NCI-H2227 treated with DMSO at 0.1 percent for 48 hours (cell line): ENCODE data around the gene BAZ1A.
A peak's percentile ranks its signal among the peaks of the same experiment; 100 is the strongest.

ENCODE experiments used
- DNase-seq: peaks from one replicate; lab custom pipeline; 2025; lab: John Stamatoyannopoulos, UW

The BAZ1A gene, protein sequence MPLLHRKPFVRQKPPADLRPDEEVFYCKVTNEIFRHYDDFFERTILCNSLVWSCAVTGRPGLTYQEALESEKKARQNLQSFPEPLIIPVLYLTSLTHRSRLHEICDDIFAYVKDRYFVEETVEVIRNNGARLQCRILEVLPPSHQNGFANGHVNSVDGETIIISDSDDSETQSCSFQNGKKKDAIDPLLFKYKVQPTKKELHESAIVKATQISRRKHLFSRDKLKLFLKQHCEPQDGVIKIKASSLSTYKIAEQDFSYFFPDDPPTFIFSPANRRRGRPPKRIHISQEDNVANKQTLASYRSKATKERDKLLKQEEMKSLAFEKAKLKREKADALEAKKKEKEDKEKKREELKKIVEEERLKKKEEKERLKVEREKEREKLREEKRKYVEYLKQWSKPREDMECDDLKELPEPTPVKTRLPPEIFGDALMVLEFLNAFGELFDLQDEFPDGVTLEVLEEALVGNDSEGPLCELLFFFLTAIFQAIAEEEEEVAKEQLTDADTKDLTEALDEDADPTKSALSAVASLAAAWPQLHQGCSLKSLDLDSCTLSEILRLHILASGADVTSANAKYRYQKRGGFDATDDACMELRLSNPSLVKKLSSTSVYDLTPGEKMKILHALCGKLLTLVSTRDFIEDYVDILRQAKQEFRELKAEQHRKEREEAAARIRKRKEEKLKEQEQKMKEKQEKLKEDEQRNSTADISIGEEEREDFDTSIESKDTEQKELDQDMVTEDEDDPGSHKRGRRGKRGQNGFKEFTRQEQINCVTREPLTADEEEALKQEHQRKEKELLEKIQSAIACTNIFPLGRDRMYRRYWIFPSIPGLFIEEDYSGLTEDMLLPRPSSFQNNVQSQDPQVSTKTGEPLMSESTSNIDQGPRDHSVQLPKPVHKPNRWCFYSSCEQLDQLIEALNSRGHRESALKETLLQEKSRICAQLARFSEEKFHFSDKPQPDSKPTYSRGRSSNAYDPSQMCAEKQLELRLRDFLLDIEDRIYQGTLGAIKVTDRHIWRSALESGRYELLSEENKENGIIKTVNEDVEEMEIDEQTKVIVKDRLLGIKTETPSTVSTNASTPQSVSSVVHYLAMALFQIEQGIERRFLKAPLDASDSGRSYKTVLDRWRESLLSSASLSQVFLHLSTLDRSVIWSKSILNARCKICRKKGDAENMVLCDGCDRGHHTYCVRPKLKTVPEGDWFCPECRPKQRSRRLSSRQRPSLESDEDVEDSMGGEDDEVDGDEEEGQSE (N-terminal part only)

DNA sequence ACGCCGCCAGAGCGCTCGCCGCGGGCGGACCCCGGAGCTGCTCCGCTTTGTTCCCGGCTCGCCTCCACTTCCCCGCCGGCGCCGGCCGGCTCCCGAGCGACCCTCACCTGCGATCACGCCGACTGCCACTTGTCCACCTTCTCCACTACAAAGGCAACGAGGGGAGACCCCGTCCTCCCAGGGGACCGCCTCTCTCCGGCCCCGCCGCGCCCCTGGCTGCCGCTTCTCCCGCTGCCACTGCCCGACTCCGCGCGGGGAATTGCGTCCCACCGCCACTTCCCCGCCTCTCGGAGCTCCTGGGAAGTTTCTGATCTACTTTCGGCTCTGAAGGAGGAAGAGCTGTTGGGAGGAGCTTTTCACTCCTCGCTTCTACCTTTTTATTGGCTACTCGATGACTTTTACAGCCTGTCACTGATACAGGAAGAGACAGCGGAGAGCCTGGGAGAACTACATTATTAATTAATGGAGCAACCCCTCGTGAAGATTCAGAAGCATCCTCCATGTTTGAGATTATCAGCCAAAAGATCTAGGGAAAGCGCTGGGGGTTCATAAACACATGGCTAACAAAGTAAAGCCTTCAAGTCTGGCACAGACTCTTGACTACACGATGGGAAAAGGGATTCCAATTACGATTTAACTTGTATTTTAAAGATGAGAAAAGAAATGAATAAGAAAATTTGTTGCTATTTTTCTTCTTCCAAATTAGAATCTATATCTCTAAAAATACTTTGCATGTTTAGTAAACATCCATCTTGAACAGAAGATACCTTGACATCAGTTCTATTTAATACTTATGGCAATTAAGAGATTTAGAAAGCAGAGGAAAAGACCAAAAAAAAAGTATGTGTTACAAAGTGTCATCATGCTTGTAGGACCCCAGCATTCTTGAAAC lies at the start of gene BAZ1A:
Gene BAZ1A (minus strand): TSS at position 330 of the 892 bp plus-strand sequence. CDS start 756 bp downstream, outside the sequence.
- DNase-seq = peak; percentile 82

DNA sequence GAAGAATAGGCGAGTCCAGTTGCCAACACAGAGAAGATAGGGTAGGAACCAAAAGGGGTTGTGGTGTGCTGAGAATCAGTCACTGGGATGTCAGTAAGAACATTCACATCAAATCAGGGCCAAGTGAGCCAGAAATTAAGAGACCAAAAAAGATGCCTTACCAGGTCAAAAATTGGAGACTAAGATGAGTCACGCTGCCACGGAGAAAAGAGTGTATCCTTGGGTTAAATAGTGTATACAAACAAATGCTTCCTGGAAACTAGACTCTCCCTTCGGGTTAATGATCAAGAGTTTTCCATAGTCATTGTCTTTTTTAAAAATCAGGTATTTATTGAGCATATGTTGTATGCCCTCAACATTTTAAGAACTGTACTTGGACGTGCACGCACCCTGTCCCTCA lies 45.2 kb upstream of the BAZ1A start:
- no peak for DNase-seq

DNA sequence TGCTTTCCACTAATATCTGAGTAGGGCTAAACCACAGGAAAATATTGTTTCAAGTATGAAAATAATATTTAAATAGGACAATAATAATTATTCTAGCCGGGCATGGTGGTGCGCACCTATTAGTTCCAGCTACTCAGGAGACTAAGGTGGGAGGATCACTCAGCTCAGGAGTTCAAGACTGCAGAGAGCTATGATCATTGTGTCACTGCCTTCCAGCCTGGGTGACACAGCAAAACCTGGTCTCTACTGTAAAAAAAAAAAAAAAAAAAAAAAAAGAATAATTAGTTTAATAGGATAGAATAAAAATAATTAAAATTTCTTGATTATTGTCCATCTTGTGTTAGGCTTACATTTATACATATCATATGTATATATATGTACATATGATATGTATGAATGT lies 38.5 kb upstream of the BAZ1A start:
- DNase-seq = no peak

DNA sequence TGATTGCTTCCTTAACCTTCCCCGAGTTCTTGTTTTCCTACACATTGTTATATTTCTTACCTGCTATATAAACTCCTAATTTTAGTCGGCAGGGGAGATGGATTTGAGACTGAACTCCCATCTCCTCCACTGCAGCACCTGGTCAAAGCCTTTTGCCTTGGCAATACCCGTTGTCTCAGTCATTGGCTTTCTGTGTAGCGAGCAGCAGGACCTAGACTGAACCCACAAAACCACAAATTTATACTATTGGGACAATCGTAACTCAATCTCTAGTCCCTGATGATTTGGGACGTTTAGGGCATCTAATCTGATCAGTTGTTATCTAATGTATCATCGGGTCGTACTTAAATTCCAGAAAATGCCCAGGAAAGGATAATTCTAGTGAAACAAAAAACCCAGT lies 37.8 kb upstream of the BAZ1A start:
- DNase-seq = no peak

DNA sequence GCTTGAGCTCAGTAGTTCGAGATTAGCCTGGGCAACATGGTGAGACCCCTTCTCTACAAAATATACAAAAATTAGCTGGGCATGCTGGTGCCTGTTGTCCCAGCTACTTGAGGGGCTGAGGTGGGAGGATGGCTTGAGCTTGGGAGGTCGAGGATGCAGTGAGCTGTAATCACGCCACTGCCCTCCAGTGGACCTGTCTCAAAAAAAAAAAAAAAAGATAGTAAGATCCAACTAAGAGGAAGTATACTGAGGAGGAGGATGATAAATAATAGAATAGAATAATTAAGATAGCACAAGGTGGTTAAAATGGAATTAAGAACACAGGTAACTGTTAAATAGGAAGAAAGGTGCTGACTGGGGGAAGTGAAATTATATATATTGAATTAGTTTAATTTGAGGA lies 37.0 kb upstream of the BAZ1A start:
- DNase-seq = no peak

DNA sequence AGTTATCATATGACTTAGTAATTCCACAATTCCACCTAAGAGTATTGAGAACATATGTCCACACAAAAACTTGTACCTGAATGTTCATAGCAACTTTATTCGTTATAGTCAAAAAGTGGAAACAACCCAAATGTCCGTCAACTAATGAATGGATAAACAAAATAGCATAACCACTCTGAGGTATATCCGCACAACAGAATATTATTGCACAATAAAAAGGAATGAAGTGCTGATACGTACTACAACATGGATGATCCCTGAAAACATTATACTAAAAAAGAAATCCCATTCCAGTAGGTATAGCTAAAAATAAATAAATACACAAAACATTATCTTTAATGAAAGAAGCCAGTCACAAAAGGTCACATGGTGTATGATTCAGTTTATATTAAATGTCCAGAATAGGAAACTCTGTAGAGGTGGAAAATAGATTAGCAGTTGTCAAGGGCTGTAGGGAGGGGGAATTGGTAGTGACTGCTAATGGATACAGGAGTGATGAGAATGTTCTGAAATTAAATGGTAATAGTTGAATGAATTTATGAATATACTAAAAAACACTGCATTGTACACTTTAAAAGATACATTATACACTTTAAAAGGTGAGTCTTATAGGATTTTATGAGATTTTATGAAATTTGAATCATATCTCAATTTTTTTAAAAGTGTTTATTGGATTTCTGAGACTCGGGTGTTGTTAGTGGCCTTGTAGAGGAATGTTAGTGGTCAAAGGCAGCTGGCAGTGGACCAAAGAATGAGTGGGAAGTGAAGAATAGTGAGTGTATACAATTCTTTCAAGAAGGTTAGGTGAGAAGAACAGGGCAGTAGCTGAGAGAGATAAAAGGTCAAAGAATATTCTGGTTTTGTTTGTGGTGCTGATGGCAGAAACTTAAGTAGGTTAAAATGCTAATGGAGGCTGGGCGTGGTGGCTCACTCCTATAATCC lies 36.3 kb upstream of the BAZ1A start:
- DNase-seq = no peak

DNA sequence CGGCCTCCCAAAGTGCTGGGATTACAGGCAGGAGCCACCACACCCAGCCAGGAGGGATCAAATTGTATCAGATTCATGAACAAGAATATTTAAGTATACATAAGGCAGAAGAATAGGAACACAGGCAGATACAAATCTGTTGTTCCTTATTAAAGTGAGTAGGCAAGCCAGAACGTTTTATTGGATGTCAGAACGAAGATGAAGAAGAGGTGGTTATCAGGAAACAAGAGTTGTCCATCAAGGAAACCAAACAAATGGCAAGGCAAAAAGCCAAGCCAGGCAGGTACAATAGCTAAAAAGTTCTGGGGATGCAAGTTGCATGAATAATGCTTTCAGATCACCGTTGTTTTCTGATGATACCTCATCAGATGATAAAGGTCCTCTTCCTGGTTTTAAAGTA lies 31.1 kb upstream of the BAZ1A start:
- DNase-seq = no peak

DNA sequence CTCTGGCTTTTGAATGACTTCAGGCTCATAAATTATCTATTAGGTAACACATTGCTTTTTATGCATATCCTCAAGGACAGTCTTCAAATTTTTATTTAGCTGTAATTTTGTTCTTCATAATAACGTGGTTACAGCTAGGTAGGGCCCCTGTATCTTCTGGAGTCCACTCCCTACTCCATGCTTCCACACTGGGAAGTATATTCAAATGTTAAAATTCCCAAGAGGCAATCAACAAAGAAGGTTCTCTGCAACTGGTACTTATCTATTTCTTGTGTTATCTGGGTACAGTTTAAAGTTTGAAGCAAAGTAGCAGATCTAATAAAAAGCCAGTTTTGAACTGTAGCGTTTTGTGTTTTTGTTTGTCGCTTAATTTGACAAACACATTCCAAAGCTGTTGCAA lies 20.1 kb upstream of the BAZ1A start:
- no peak for DNase-seq

DNA sequence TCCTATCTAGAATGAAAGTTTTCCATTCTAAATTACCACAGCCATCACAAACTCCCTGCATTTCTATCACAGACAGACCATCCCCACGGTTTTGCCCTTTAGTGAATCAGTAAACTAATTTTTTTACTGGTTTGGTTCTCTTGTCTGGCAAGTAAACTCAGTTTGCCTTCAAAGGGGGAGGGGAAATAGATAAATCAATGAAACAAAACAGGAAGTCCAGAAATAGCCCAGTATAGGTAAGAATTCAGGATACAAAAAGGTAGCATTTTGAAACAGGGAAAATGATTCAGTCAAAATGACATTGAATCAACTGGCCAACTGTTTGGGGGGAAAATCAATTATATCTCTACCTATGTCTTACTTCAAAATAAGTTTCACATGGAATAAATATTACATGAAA lies 15.8 kb upstream of the BAZ1A start:
- DNase-seq = no peak

DNA sequence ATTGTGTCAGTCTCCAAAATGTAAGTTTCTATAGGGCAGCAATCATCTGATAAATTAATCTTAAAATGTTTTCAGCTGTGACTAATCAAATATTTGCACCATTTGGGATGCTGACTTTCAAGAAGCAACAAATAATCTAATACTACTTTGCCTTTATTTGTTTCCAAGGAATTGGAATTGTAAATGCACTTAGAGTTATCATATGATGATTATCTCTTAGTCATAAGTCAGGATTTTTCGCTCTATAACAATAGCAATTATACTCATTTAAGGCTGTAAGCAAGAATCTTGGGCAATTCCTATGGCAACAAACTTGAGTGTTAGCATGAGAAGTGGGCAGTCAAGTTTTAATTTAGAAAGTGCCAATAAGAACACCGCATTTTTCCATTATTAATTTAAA lies 13.0 kb upstream of the BAZ1A start:
- DNase-seq = no peak

DNA sequence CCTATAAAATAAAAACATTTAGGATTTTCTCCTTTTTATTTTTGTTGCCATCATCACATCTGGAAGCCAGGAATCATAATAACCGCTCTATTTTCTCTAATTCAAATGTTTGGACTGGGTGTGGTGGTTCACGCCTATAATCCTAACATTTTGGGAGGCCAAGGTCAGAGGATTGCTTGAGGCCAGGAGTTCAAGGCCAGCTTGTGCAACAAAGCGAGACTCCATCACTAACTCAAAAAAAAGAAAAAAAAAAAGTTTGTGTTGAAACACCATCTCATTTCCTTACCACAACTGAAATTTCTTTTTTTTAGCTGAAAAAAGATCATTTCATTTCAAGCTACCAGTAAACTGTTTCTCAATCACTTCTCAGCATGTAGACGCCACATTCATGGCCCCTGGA lies 8.8 kb upstream of the BAZ1A start:
- no peak for DNase-seq

DNA sequence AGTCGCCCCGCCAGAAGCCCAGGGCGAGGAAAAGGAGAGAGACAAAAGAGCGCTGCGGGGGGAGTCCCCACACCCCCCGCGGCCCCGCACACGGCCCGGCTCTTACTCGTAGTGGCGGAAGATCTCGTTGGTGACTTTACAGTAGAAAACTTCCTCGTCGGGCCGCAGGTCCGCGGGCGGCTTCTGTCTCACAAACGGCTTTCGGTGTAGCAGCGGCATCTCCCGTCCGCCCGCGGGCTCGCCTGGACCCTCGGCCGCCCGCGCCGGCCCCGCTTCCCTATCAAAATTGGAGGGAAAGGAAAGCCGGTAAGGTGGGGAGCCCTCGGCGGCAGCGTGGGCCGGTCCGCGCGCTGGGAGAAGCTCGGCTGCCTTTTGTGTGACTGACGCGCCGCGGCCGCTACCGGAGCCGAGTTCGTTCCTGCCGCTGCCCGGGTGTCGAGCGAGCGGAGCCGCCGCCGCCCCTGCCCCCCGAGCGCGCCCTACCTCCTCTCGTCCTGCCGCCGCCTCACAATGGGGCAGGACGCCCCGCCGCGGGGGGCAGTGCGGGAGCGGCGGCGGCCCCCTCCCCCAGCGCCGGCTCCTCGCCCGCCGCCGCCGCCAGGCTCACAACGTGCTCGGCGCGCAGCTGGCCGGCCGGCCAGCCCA lies 652 bp downstream of the BAZ1A start:
- peak; percentile 40 for DNase-seq

DNA sequence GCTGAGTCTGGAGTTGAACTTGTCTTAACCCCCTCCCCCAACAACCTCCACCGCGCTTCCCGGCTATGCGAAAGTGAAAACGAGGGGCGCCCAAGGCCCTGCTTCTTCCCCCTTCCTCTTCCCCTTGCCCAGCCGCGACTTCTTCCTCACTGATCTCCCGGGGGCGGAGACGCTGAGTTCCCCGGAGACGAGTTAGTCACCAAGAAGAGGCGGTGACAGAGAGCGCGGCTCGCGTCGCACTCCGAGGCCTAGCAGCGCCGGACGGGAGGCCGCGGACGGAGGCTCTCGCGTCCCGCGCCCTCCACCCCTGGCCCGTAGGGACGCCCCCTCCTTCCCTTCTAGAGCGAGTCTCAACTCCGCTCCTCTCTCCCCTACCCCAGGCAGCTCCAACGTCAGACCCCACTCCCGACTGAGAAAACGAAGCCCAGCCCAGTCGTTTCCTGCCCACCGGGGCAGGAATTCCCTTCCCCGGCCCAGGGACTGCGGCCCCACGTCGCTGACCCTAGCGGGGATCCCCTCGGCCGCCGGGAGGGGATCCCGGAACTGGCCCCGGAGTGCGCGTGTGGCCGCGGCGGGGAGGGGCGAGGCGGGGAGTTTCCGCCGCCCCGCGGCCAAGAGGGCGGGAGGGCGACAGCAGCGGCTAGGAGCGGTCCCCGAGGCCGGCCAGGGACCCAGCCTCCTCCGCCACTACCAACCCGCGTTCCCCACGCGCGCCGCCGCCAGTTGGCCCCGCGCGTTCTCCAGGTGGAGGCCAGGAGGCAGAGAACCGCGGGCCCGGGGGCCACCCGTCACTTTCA lies 1.4 kb downstream of the BAZ1A start:
- DNase-seq = peak; percentile 55

DNA sequence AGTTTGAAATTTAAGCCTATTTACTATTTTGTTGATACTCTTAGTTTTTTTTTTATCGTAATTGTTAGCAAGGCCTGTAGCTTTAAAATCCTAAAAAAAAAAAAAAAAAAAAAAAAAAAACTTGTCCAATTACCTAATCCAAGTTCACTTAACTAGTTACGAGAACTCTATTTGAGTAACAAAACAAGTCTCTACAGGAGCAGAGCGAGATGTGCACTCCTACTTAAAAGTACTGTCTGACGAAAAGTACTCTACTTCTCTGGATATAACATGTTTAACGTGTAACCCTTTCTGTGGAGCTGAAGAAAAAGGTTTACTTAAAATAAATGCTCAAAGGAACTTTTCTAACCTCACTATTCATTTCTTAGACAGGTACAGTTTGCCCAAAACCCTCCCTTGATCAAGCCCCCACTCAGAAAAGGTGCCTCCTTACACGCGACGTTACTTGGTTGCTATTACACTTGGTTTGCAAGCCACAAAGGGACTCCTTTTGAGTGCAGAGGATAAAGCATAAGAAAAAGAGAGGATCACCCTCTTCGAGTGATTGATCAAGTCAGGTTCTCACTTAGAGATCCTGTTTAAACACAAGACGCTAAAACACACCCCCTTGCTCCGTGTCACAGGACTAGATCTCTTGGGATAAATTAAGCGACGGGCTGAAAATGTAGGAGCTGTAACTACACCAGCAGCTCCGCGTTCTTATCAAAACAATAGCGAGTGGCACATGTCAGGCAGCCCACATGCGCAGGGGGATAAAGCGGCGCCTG lies 2.2 kb downstream of the BAZ1A start:
- DNase-seq = peak; percentile 55

DNA sequence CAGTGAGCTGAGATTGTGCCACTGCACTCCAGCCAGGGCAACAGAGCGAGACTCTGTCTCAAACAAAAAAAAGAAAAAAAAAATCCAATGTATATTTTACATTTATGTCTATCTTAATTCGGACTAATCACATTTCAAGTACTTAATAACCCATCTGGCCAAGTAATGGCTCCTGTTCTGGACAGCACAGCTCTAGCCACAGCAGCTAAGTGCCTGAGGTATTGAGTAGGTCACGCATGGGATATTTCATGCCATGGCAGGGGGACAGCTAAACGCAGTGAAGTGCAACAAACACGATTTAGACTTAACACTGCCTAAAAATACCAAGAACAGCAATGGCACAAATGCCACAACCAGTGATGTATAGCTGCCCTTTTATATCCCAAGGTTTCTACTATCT lies 8.0 kb downstream of the BAZ1A start:
- no peak for DNase-seq

DNA sequence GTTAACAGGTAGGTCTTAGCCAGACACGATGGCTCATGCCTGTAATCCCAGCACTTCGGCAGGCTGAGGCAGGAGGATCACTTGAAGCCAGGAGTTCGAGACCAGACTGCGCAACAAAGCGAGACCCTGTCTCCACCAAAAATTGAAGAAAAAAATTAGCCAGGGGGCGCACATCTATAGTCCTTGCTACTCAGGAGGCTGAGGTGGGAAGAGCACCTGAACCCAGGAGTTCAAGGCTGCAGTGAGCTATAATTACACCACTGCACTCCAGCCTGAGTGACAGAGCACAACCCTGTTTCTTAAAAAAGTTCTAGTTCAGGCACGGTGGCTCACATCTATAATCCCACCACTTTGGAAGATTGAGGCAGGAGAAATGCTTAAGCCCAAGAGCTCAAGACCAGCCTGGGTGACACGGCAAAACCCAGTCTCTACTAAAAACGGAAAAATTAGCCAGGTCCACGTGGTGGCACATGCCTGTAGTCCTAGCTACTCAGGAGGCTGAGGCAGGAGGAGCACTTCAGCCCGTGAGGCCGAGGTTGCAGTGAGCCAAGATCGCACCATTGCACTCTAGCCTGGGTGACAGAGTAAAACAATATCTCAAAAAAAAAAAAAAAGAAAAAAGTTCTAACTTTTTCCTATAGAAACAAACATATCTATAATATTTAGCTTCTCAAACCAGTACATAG lies 9.1 kb downstream of the BAZ1A start:
- no peak for DNase-seq

DNA sequence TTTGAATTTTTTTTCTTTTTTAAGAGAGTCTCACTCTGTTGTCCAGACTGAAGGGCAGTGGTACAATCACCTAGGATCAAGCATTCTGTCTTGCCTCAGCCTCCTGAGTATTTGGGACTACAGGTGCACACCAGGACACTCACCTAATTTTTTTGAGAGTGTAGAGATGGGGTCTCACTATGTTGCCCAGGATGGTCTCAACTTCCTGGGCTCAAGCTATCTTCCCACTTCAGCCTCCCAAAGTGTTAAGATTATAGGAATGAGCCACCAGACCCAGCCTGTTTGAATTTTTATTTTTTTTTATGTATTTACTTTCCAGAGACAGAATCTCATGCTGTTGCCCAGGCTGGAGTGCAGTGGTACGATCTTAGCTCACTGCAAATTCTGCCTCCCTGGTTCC lies 11.3 kb downstream of the BAZ1A start:
- no peak for DNase-seq

DNA sequence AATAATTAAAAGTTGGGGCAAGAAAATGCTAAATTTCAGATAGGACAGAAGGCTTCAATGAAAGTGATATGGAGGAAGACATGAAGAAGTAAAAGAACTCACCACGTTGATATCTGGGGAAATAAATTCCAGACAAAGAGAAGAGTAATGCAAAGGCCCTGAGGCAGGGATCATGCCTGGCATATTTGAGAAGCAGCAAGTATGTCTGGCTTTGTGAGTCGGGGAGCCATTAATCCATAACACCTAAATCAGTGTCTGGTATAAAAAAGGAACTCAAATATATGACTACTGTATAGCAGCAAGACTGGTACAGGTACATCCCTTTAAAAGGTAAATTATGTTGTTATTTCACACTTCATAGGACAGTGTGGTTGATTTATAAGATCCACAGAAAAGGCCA lies 16.4 kb downstream of the BAZ1A start:
- no peak for DNase-seq
